Fibroblast of villous mesenchyme (primary cell): ENCODE data around the gene IPMK. TPM values are rescaled to one million over a fixed set of nuclear protein-coding genes. Genes with fewer than 3 reads are reported as not detected.
A peak's percentile ranks its signal among the peaks of the same experiment; 100 is the strongest.

Experiments used
- DNase-seq: peaks from one replicate; pipeline ENCODE4 v3.0.0-alpha.2; 2010; ENCODE audit warnings: low read depth
- H3K4me3 ChIP-seq: 2 replicates; pipeline ENCODE4 v1.5.1; 2011; ENCODE audit warnings: low read depth, mild to moderate bottlenecking, low read length
- CTCF ChIP-seq: IDR thresholded peaks from 2 replicates; pipeline ENCODE4 v1.5.1; 2012; ENCODE audit warnings: low read depth, mild to moderate bottlenecking, low read length; ENCODE audit not compliant: insufficient read depth
- total RNA-seq: library from RNA; depleted of rRNA; stranded (reverse); fragments of >200 nt; gene quantifications from 2 replicates; pipeline ENCODE4 v1.2.3, GENCODE V29; 2012

IPMK gene
- total RNA-seq, 1 donor, result 7.8 TPM

- no peak for DNase-seq
- no peak for TF ChIP-seq CTCF
- H3K4me3 ChIP-seq, result no peak overlapping the region
These were observed 33.0 kb upstream of the IPMK start for GRCh38 chr10:58300676-58301075.

GRCh38 chr10:58299580-58299979, 31.9 kb upstream of the IPMK start:
- TF ChIP-seq CTCF, result peak; percentile 92
- DNase-seq, result peak; percentile 67
- H3K4me3 ChIP-seq, result no peak overlapping the region

GRCh38 chr10:58293989-58294388, 26.3 kb upstream of the IPMK start:
- no peak overlapping the region for H3K4me3 ChIP-seq
- no peak for DNase-seq
- TF ChIP-seq CTCF, result no peak

- H3K4me3 ChIP-seq, result no peak overlapping the region
- TF ChIP-seq CTCF, result peak; percentile 78
- peak; percentile 72 for DNase-seq
These were observed 24.0 kb upstream of the IPMK start for GRCh38 chr10:58291538-58292174.

- H3K4me3 ChIP-seq, result no peak overlapping the region
- peak; percentile 50 for DNase-seq
- no peak for TF ChIP-seq CTCF
These were observed 14.9 kb upstream of the IPMK start for GRCh38 chr10:58282615-58283014.

GRCh38 chr10:58281092-58281752, 13.5 kb upstream of the IPMK start:
- no peak overlapping the region for H3K4me3 ChIP-seq
- no peak for TF ChIP-seq CTCF
- peak; percentile 46 for DNase-seq
